Measurements from ENCODE around the gene GPR52.

DNA sequence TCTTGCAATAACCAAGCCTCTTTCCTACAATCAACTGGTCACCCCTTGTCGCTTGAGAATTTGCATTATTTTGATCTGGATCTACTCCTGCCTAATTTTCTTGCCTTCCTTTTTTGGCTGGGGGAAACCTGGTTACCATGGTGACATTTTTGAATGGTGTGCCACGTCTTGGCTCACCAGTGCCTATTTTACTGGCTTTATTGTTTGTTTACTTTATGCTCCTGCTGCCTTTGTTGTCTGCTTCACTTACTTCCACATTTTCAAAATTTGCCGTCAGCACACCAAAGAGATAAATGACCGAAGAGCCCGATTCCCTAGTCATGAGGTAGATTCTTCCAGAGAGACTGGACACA lies 743 bp downstream of the GPR52 start:
- no peak for TF ChIP-seq POLR2AphosphoS5 (IDR thresholded peaks at IDR 0.05; ENCODE audit: low read depth, low read length)
- no peak for TF ChIP-seq POLR2A (IDR thresholded peaks at IDR 0.05; ENCODE audit: low read depth, low read length)
- no peak for TF ChIP-seq TAF1 (IDR thresholded peaks at IDR 0.05; ENCODE audit: borderline replicate concordance, low read depth, low read length)
